ENCODE data around the gene WWC2.

Gene WWC2

GRCh38 chr4:183124228-183124627, 25.2 kb downstream of the WWC2 start:
- Histone ChIP-seq H3K4me3 (ENCODE audit: low read depth in 1 of 2, low read length in 2 of 2) (no peak overlapping the region), H3K9me3 (ENCODE audit: control insufficient read depth in 1 of 2, low read length in 2 of 2) (no peaks in the 10 kb centered on the region), H3K36me3 (ENCODE audit: control insufficient read depth in 1 of 2, insufficient read depth in 2 of 2, low read length in 2 of 2) (no peaks in the 10 kb centered on the region), H3K4me1 (ENCODE audit: control insufficient read depth in 1 of 2, insufficient read depth in 2 of 2, low read length in 2 of 2) (no peaks in the 10 kb centered on the region), H3K27ac (ENCODE audit: low read depth, low read length) (no peak overlapping the region), H3K9ac (ENCODE audit: low read depth in 1 of 2, low read length in 2 of 2) (no peak overlapping the region), H3K27me3 (ENCODE audit: control insufficient read depth in 1 of 2, insufficient read depth in 2 of 2, low read length in 2 of 2) (no peaks in the 10 kb centered on the region)

DNA sequence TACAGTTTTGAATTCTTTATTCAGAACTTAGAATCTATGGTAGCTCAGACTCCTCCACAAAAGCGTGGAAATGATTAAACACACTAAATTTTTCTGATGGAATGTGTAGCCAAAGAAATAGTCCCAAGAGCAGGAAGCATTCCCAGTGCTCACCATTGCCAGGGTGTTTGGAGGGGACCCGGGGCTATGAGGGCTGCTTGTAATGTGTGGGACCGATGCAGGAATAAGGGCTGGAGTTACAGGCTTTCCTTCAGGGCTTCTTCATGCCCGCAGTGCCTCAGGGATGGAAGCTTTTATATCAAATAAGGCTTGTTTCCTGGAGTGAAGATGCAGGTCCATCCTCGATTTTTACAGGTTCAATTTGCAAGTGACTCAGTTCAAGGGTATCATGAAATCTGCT, 25.8 kb downstream of the WWC2 start:
- Histone ChIP-seq H3K9ac (ENCODE audit: low read depth in 1 of 2, low read length in 2 of 2) (no peak overlapping the region), H3K27ac (ENCODE audit: low read depth, low read length) (no peak overlapping the region), H3K36me3 (ENCODE audit: control insufficient read depth in 1 of 2, insufficient read depth in 2 of 2, low read length in 2 of 2) (no peaks in the 10 kb centered on the region), H3K9me3 (ENCODE audit: control insufficient read depth in 1 of 2, low read length in 2 of 2) (no peaks in the 10 kb centered on the region), H3K27me3 (ENCODE audit: control insufficient read depth in 1 of 2, insufficient read depth in 2 of 2, low read length in 2 of 2) (no peaks in the 10 kb centered on the region), H3K4me3 (ENCODE audit: low read depth in 1 of 2, low read length in 2 of 2) (no peak overlapping the region), H3K4me1 (ENCODE audit: control insufficient read depth in 1 of 2, insufficient read depth in 2 of 2, low read length in 2 of 2) (no peaks in the 10 kb centered on the region)

- Histone ChIP-seq H3K27ac (ENCODE audit: low read depth, low read length) (no peak overlapping the region), H3K36me3 (ENCODE audit: control insufficient read depth in 1 of 2, insufficient read depth in 2 of 2, low read length in 2 of 2) (no peaks in the 10 kb centered on the region), H3K4me1 (ENCODE audit: control insufficient read depth in 1 of 2, insufficient read depth in 2 of 2, low read length in 2 of 2) (no peaks in the 10 kb centered on the region), H3K9ac (ENCODE audit: low read depth in 1 of 2, low read length in 2 of 2) (no peak overlapping the region), H3K27me3 (ENCODE audit: control insufficient read depth in 1 of 2, insufficient read depth in 2 of 2, low read length in 2 of 2) (no peaks in the 10 kb centered on the region), H3K9me3 (ENCODE audit: control insufficient read depth in 1 of 2, low read length in 2 of 2) (no peaks in the 10 kb centered on the region), H3K4me3 (ENCODE audit: low read depth in 1 of 2, low read length in 2 of 2) (no peak overlapping the region)
Measured at GRCh38 chr4:183129125-183129524, 30.1 kb downstream of the WWC2 start.

DNA sequence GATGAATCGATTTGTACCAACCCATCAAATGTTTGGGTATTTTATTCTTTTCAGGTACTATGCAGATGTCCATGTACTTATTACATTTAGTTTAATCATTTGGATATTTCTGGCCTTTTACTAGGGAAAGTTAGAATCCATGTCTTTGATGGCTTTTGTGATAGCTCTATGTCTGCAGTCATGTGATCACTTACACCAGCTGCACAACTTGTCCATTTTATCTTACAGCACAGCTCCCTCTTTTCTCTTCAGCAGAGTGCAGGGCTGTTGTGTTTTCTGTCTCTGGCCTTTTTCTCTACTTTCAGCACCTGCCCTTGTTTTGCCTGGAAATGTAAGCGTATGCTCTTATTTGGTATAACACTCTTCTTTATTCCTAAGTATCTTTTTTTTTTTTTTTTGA, 30.6 kb downstream of the WWC2 start:
- no peaks in the 10 kb centered on the region for H3K36me3 ChIP-seq (ENCODE audit: control insufficient read depth in 1 of 2, insufficient read depth in 2 of 2, low read length in 2 of 2)
- no peak overlapping the region for H3K9ac ChIP-seq (ENCODE audit: low read depth in 1 of 2, low read length in 2 of 2)

GRCh38 chr4:183130328-183131155, 31.5 kb downstream of the WWC2 start:
- Histone ChIP-seq H3K4me1 (ENCODE audit: control insufficient read depth in 1 of 2, insufficient read depth in 2 of 2, low read length in 2 of 2) (no peaks in the 10 kb centered on the region), H3K27ac (ENCODE audit: low read depth, low read length) (no peak overlapping the region), H3K27me3 (ENCODE audit: control insufficient read depth in 1 of 2, insufficient read depth in 2 of 2, low read length in 2 of 2) (no peaks in the 10 kb centered on the region), H3K9ac (ENCODE audit: low read depth in 1 of 2, low read length in 2 of 2) (no peak overlapping the region), H3K9me3 (ENCODE audit: control insufficient read depth in 1 of 2, low read length in 2 of 2) (no peaks in the 10 kb centered on the region), H3K4me3 (ENCODE audit: low read depth in 1 of 2, low read length in 2 of 2) (no peak overlapping the region), H3K36me3 (ENCODE audit: control insufficient read depth in 1 of 2, insufficient read depth in 2 of 2, low read length in 2 of 2) (no peaks in the 10 kb centered on the region)

More for the DNA sequence above, 30.6 kb downstream of the WWC2 start:
- no peak overlapping the region for H3K27ac ChIP-seq (ENCODE audit: low read depth, low read length)
- no peak overlapping the region for H3K4me3 ChIP-seq (ENCODE audit: low read depth in 1 of 2, low read length in 2 of 2)
- no peaks in the 10 kb centered on the region for H3K27me3 ChIP-seq (ENCODE audit: control insufficient read depth in 1 of 2, insufficient read depth in 2 of 2, low read length in 2 of 2)
- H3K4me1 ChIP-seq (ENCODE audit: control insufficient read depth in 1 of 2, insufficient read depth in 2 of 2, low read length in 2 of 2): no peaks in the 10 kb centered on the region
- H3K9me3 ChIP-seq (ENCODE audit: control insufficient read depth in 1 of 2, low read length in 2 of 2): no peaks in the 10 kb centered on the region

DNA sequence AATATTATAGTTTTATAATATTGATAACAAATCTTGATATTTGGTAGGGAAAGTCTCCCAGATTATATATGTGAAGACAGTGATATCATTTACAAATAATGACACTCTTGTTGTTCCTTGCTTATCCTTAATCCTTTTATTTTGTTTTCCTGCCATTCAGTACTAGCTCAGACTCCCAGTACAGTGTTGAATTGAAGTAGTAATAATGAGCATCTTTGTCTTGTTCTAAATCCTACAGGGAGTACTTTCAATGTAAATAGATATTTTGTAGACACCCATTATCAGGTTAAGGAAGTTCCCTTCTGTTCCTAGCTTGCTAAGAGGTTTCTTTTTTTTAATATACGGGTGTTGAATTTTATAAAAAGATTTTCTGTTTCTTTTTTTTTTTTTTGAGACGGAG, 33.0 kb downstream of the WWC2 start:
- no peaks in the 10 kb centered on the region for H3K4me1 ChIP-seq (ENCODE audit: control insufficient read depth in 1 of 2, insufficient read depth in 2 of 2, low read length in 2 of 2)
- H3K9ac ChIP-seq (ENCODE audit: low read depth in 1 of 2, low read length in 2 of 2): no peak overlapping the region
- H3K9me3 ChIP-seq (ENCODE audit: control insufficient read depth in 1 of 2, low read length in 2 of 2): no peaks in the 10 kb centered on the region
- H3K36me3 ChIP-seq (ENCODE audit: control insufficient read depth in 1 of 2, insufficient read depth in 2 of 2, low read length in 2 of 2): no peaks in the 10 kb centered on the region
- no peaks in the 10 kb centered on the region for H3K27me3 ChIP-seq (ENCODE audit: control insufficient read depth in 1 of 2, insufficient read depth in 2 of 2, low read length in 2 of 2)
- no peak overlapping the region for H3K4me3 ChIP-seq (ENCODE audit: low read depth in 1 of 2, low read length in 2 of 2)
- no peak overlapping the region for H3K27ac ChIP-seq (ENCODE audit: low read depth, low read length)

DNA sequence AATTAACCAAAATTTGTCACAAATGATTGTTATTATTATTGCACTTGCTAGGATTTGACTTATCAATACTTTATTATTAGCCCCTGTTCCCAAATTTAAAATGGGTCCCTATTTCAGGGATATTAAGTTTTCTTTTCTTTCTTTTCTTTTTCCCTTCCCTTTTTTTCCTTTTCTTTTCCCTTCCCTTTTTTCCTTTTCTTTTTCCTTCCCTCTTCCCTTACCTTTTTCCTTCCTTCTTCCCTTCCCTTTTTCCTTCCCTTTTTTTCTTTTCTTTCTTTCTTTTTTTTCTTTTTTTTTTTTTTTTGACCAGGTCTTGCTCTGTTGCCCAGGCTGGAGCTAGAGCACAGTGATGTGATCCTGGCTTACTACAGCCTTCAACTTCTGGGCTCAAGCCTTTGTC, 33.8 kb downstream of the WWC2 start:
- Histone ChIP-seq H3K27ac (ENCODE audit: low read depth, low read length) (no peak overlapping the region), H3K4me3 (ENCODE audit: low read depth in 1 of 2, low read length in 2 of 2) (no peak overlapping the region), H3K36me3 (ENCODE audit: control insufficient read depth in 1 of 2, insufficient read depth in 2 of 2, low read length in 2 of 2) (no peaks in the 10 kb centered on the region), H3K27me3 (ENCODE audit: control insufficient read depth in 1 of 2, insufficient read depth in 2 of 2, low read length in 2 of 2) (no peaks in the 10 kb centered on the region), H3K9me3 (ENCODE audit: control insufficient read depth in 1 of 2, low read length in 2 of 2) (no peaks in the 10 kb centered on the region), H3K4me1 (ENCODE audit: control insufficient read depth in 1 of 2, insufficient read depth in 2 of 2, low read length in 2 of 2) (no peaks in the 10 kb centered on the region), H3K9ac (ENCODE audit: low read depth in 1 of 2, low read length in 2 of 2) (no peak overlapping the region)

DNA sequence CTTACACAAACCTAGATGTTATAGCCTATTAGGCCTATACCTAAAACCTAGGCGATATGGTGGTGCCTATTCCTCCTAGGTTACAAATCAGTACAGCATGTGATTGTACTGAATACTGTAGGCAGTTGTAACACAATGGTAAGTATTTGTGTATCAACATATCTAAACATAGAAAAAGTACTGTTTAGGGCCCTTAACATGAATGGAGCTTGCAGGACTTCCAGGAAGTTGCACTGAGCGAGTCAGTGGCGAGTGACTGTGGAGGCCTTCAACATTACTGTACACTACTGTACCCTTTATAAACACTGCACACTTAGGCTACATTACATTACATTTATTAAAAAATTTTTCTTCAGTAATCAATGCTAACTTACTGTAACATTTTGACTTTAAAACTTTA, 37.8 kb downstream of the WWC2 start:
- Histone ChIP-seq H3K9ac (ENCODE audit: low read depth in 1 of 2, low read length in 2 of 2) (no peak overlapping the region), H3K27ac (ENCODE audit: low read depth, low read length) (no peak overlapping the region), H3K9me3 (ENCODE audit: control insufficient read depth in 1 of 2, low read length in 2 of 2) (no peaks in the 10 kb centered on the region), H3K36me3 (ENCODE audit: control insufficient read depth in 1 of 2, insufficient read depth in 2 of 2, low read length in 2 of 2) (no peaks in the 10 kb centered on the region), H3K4me3 (ENCODE audit: low read depth in 1 of 2, low read length in 2 of 2) (no peak overlapping the region), H3K27me3 (ENCODE audit: control insufficient read depth in 1 of 2, insufficient read depth in 2 of 2, low read length in 2 of 2) (no peaks in the 10 kb centered on the region), H3K4me1 (ENCODE audit: control insufficient read depth in 1 of 2, insufficient read depth in 2 of 2, low read length in 2 of 2) (no peaks in the 10 kb centered on the region)

- Histone ChIP-seq H3K9ac (ENCODE audit: low read depth in 1 of 2, low read length in 2 of 2) (no peak overlapping the region), H3K4me3 (ENCODE audit: low read depth in 1 of 2, low read length in 2 of 2) (no peak overlapping the region), H3K9me3 (ENCODE audit: control insufficient read depth in 1 of 2, low read length in 2 of 2) (no peaks in the 10 kb centered on the region)
Measured at GRCh38 chr4:183139058-183139750, 40.1 kb downstream of the WWC2 start.

GRCh38 chr4:183139972-183140570, 41.0 kb downstream of the WWC2 start:
- Histone ChIP-seq H3K9me3 (ENCODE audit: control insufficient read depth in 1 of 2, low read length in 2 of 2) (no peaks in the 10 kb centered on the region), H3K4me1 (ENCODE audit: control insufficient read depth in 1 of 2, insufficient read depth in 2 of 2, low read length in 2 of 2) (no peaks in the 10 kb centered on the region), H3K36me3 (ENCODE audit: control insufficient read depth in 1 of 2, insufficient read depth in 2 of 2, low read length in 2 of 2) (no peaks in the 10 kb centered on the region)

More at GRCh38 chr4:183139058-183139750, 40.1 kb downstream of the WWC2 start:
- Histone ChIP-seq H3K27ac (ENCODE audit: low read depth, low read length) (no peak overlapping the region), H3K36me3 (ENCODE audit: control insufficient read depth in 1 of 2, insufficient read depth in 2 of 2, low read length in 2 of 2) (no peaks in the 10 kb centered on the region), H3K27me3 (ENCODE audit: control insufficient read depth in 1 of 2, insufficient read depth in 2 of 2, low read length in 2 of 2) (no peaks in the 10 kb centered on the region), H3K4me1 (ENCODE audit: control insufficient read depth in 1 of 2, insufficient read depth in 2 of 2, low read length in 2 of 2) (no peaks in the 10 kb centered on the region)

More at GRCh38 chr4:183139972-183140570, 41.0 kb downstream of the WWC2 start:
- Histone ChIP-seq H3K4me3 (ENCODE audit: low read depth in 1 of 2, low read length in 2 of 2) (no peak overlapping the region), H3K27ac (ENCODE audit: low read depth, low read length) (no peak overlapping the region), H3K9ac (ENCODE audit: low read depth in 1 of 2, low read length in 2 of 2) (no peak overlapping the region), H3K27me3 (ENCODE audit: control insufficient read depth in 1 of 2, insufficient read depth in 2 of 2, low read length in 2 of 2) (no peaks in the 10 kb centered on the region)

All from duodenal mucosa (tissue), 2 donors.